Nephron (organoid): ENCODE data around the gene ZNF331.

Experiments used
- H3K27ac Mint-ChIP-seq, 3 experiments: 2 replicates each; pipeline ENCODE4 v1.8.0; 2020; ENCODE audit warnings: mixed read lengths in 3 of 3, mild to moderate bottlenecking in 2 of 3, moderate library complexity in 1 of 3
- H3K27me3 Mint-ChIP-seq: 2 replicates; pipeline ENCODE4 v1.8.0; 2021; ENCODE audit warnings: low read depth, mild to moderate bottlenecking, moderate library complexity, mixed read lengths
- H3K36me3 Mint-ChIP-seq: 2 replicates; pipeline ENCODE4 v1.8.0; 2020; ENCODE audit warnings: low read depth, mixed read lengths
- H3K4me1 Mint-ChIP-seq: 2 replicates; pipeline ENCODE4 v1.8.0; 2020; ENCODE audit warnings: mixed read lengths
- H3K4me3 Mint-ChIP-seq, 3 experiments: 2 replicates each; pipeline ENCODE4 v1.8.0; 2020; ENCODE audit warnings: mild to moderate bottlenecking in 3 of 3, mixed read lengths in 3 of 3, moderate library complexity in 2 of 3
- H3K9me3 Mint-ChIP-seq: 2 replicates; pipeline ENCODE4 v1.8.0; 2020; ENCODE audit warnings: mixed read lengths
- CTCF ChIP-seq, 3 experiments: fragments of 200-600 bp; sonication (generic); IDR thresholded peaks; one replicate each; pipeline ENCODE4 v1.5.0; 2021; ENCODE audit warnings: antibody characterized with exemption in 3 of 3; ENCODE audit not compliant: unreplicated experiment in 3 of 3

ZNF331 gene

GRCh38 chr19:53541971-53542370, 4.0 kb downstream of the ZNF331 start:
- TF ChIP-seq CTCF (IDR thresholded peaks at IDR 0.05; ENCODE audit: unreplicated experiment in 3 of 3) = no peak
- H3K27me3 Mint-ChIP-seq = no peaks in the 10 kb centered on the region
- peaks cover 20% of the 10 kb centered on the region for H3K36me3 Mint-ChIP-seq
- H3K27ac Mint-ChIP-seq = no peak overlapping the region
- peaks cover 10% of the 10 kb centered on the region for H3K4me1 Mint-ChIP-seq
- H3K9me3 Mint-ChIP-seq = no peaks in the 10 kb centered on the region
- H3K4me3 Mint-ChIP-seq = no peak overlapping the region

- no peak overlapping the region for H3K4me3 Mint-ChIP-seq
- H3K36me3 Mint-ChIP-seq = peaks cover 14% of the 10 kb centered on the region
- no peaks in the 10 kb centered on the region for H3K27me3 Mint-ChIP-seq
- TF ChIP-seq CTCF (IDR thresholded peaks at IDR 0.05; ENCODE audit: unreplicated experiment in 3 of 3) = no peak
- H3K27ac Mint-ChIP-seq = no peak overlapping the region
- no peaks in the 10 kb centered on the region for H3K9me3 Mint-ChIP-seq
- peaks cover 8% of the 10 kb centered on the region for H3K4me1 Mint-ChIP-seq
Measured at GRCh38 chr19:53545271-53546065, 7.5 kb downstream of the ZNF331 start.

GRCh38 chr19:53546758-53547513, 9.0 kb downstream of the ZNF331 start:
- Mint-ChIP-seq H3K27ac (peak overlapping the region in 1 of 3 experiments; percentile 44), H3K9me3 (no peaks in the 10 kb centered on the region), H3K36me3 (peaks cover 10% of the 10 kb centered on the region), H3K4me3 (no peak overlapping the region), H3K4me1 (peaks cover 8% of the 10 kb centered on the region), H3K27me3 (no peaks in the 10 kb centered on the region)
- no peak for TF ChIP-seq CTCF (IDR thresholded peaks at IDR 0.05; ENCODE audit: unreplicated experiment in 3 of 3)

- H3K4me1 Mint-ChIP-seq = peaks cover 8% of the 10 kb centered on the region
- H3K4me3 Mint-ChIP-seq = no peak overlapping the region
- H3K27ac Mint-ChIP-seq = no peak overlapping the region
- H3K27me3 Mint-ChIP-seq = no peaks in the 10 kb centered on the region
- TF ChIP-seq CTCF (IDR thresholded peaks at IDR 0.05; ENCODE audit: unreplicated experiment in 3 of 3) = no peak
- no peaks in the 10 kb centered on the region for H3K9me3 Mint-ChIP-seq
- peaks cover 9% of the 10 kb centered on the region for H3K36me3 Mint-ChIP-seq
Measured at GRCh38 chr19:53549340-53549739, 11.4 kb downstream of the ZNF331 start.

GRCh38 chr19:53552001-53552721, 14.2 kb downstream of the ZNF331 start:
- H3K4me1 Mint-ChIP-seq = no peaks in the 10 kb centered on the region

More at GRCh38 chr19:53552001-53552721, 14.2 kb downstream of the ZNF331 start:
- Mint-ChIP-seq H3K36me3 (peaks cover 10% of the 10 kb centered on the region), H3K4me3 (no peak overlapping the region), H3K9me3 (no peaks in the 10 kb centered on the region), H3K27me3 (no peaks in the 10 kb centered on the region), H3K27ac (no peak overlapping the region)
- TF ChIP-seq CTCF (IDR thresholded peaks at IDR 0.05; ENCODE audit: unreplicated experiment in 3 of 3) = no peak
